Measurements from ENCODE around the gene EPB41L4A.
A peak's percentile ranks its signal among the peaks of the same experiment; 100 is the strongest.

The EPB41L4A gene

GRCh38 chr5:112355058-112355685 is 63.9 kb downstream of the EPB41L4A start:
- DNase-seq (ENCODE audit: low read depth) = no peak

- DNase-seq (ENCODE audit: low read depth) = no peak
These were observed 65.4 kb downstream of the EPB41L4A start for GRCh38 chr5:112353678-112354077.

- no peak for DNase-seq (ENCODE audit: low read depth)
These were observed 67.9 kb downstream of the EPB41L4A start for GRCh38 chr5:112351225-112351624.

GRCh38 chr5:112350626-112351025 is 68.5 kb downstream of the EPB41L4A start:
- DNase-seq (ENCODE audit: low read depth) = no peak

GRCh38 chr5:112349371-112349770 is 69.7 kb downstream of the EPB41L4A start:
- DNase-seq (ENCODE audit: low read depth) = no peak

- no peak for DNase-seq (ENCODE audit: low read depth)
These were observed 70.2 kb downstream of the EPB41L4A start for GRCh38 chr5:112348915-112349314.

- DNase-seq (ENCODE audit: low read depth) = no peak
These were observed 70.7 kb downstream of the EPB41L4A start for GRCh38 chr5:112348387-112348786.

- DNase-seq (ENCODE audit: low read depth) = no peak
These were observed 72.5 kb downstream of the EPB41L4A start for GRCh38 chr5:112346411-112347044.

- DNase-seq (ENCODE audit: low read depth) = no peak
These were observed 74.5 kb downstream of the EPB41L4A start for GRCh38 chr5:112344540-112344939.

- DNase-seq (ENCODE audit: low read depth) = no peak
These were observed 76.7 kb downstream of the EPB41L4A start for GRCh38 chr5:112342389-112342788.

GRCh38 chr5:112339761-112340160 is 79.3 kb downstream of the EPB41L4A start:
- DNase-seq (ENCODE audit: low read depth) = no peak

- peak; percentile 10 for DNase-seq (ENCODE audit: low read depth)
These were observed 80.3 kb downstream of the EPB41L4A start for GRCh38 chr5:112338681-112339337.

- no peak for DNase-seq (ENCODE audit: low read depth)
These were observed 85.7 kb downstream of the EPB41L4A start for GRCh38 chr5:112333331-112333781.

GRCh38 chr5:112331892-112332291 is 87.2 kb downstream of the EPB41L4A start:
- no peak for DNase-seq (ENCODE audit: low read depth)

- no peak for DNase-seq (ENCODE audit: low read depth)
These were observed 89.5 kb downstream of the EPB41L4A start for GRCh38 chr5:112329419-112330090.

- DNase-seq (ENCODE audit: low read depth) = no peak
These were observed 95.9 kb downstream of the EPB41L4A start for GRCh38 chr5:112323166-112323565.

- no peak for DNase-seq (ENCODE audit: low read depth)
These were observed 98.7 kb downstream of the EPB41L4A start for GRCh38 chr5:112320408-112320807.

- no peak for DNase-seq (ENCODE audit: low read depth)
These were observed 100.7 kb downstream of the EPB41L4A start for GRCh38 chr5:112318346-112318745.

- no peak for DNase-seq (ENCODE audit: low read depth)
These were observed 101.2 kb downstream of the EPB41L4A start for GRCh38 chr5:112317866-112318265.

- no peak for DNase-seq (ENCODE audit: low read depth)
These were observed 102.3 kb downstream of the EPB41L4A start for GRCh38 chr5:112316731-112317130.

GRCh38 chr5:112316006-112316405 is 103.1 kb downstream of the EPB41L4A start:
- no peak for DNase-seq (ENCODE audit: low read depth)

Measured in fibroblast of the conjunctiva (primary cell).